K562 (cell line): ENCODE measurements around the gene PLD1. TPM values are rescaled to one million over a fixed set of nuclear protein-coding genes. Genes with fewer than 3 reads are reported as not detected.

Experiments used
- AFF1 ChIP-seq, 2 experiments: fragments of 450-650 bp; IDR thresholded peaks; 2 replicates each; pipeline ENCODE4 v1.6.1; 2018; ENCODE audit warnings: mild to moderate bottlenecking in 2 of 2, low read depth in 1 of 2; ENCODE audit not compliant: partially characterized antibody in 2 of 2
- C11orf30 ChIP-seq: fragments of 450-650 bp; IDR thresholded peaks from 2 replicates; pipeline ENCODE4 v1.6.1; 2016; ENCODE audit warnings: low read depth, mild to moderate bottlenecking
- FOXA1 ChIP-seq: fragments of 450-650 bp; IDR thresholded peaks from 2 replicates; pipeline ENCODE4 v1.6.1; 2016; ENCODE audit warnings: mild to moderate bottlenecking, borderline replicate concordance
- HDAC2 ChIP-seq: fragments of 450-650 bp; IDR thresholded peaks from 2 replicates; pipeline ENCODE4 v1.6.1; 2016; ENCODE audit warnings: mild to moderate bottlenecking
- NR3C1 ChIP-seq: sonication (generic); formaldehyde crosslinking; IDR thresholded peaks from 2 replicates; pipeline ENCODE4 v1.8.1; 2022; ENCODE audit warnings: missing genetic modification reagents
- SIX5 ChIP-seq, 2 experiments: IDR thresholded peaks; 2 replicates each; pipeline ENCODE4 v1.6.1; 2011; ENCODE audit warnings: low read length in 2 of 2, borderline replicate concordance in 1 of 2, low read depth in 1 of 2, mild to moderate bottlenecking in 1 of 2, moderate library complexity in 1 of 2; ENCODE audit not compliant: insufficient read depth in 1 of 2
- ZNF778 ChIP-seq: fragments of 450-650 bp; formaldehyde crosslinking; IDR thresholded peaks from 2 replicates; pipeline ENCODE4 v1.4.0; 2020; ENCODE audit warnings: mild to moderate bottlenecking, moderate library complexity
- polyA plus RNA-seq, 8 experiments: library from polyadenylated mRNA; depleted of rRNA in 4 of 8; stranded (reverse) in 5 of 8; unstranded in 3 of 8; fragments of >200 nt; fragmentation: Nextera tagmentation in 2 of 8; fragmentation: Illumina TruSeq in 1 of 8; extraction: Ambion mirVana in 2 of 8; extraction: Trizol in 1 of 8; gene quantifications; 2 replicates each; pipeline versions ENCODE4 v1.2.1 to v1.2.3, GENCODE V29; 2011 to 2014; ENCODE audit warnings: inconsistent platforms in 1 of 8, missing spikeins in 1 of 8
- total RNA-seq, 7 experiments: library from RNA; depleted of rRNA in 6 of 7; stranded (reverse); fragments of >200 nt in 6 of 7; fragmentation: Illumina TruSeq in 2 of 7; extraction: Trizol in 2 of 7; gene quantifications; 2 replicates each; pipeline versions ENCODE4 v1.2.1 to v1.2.3, GENCODE V29; 2011 to 2021; ENCODE audit warnings: low replicate concordance in 1 of 7
- TF ChIP-seq, protein P1 (sequence below): fragments of 450-650 bp; IDR thresholded peaks from 2 replicates; pipeline ENCODE4 v1.6.1; 2016; ENCODE audit warnings: mild to moderate bottlenecking, moderate library complexity
- TF ChIP-seq, protein P2 (sequence below): fragments of 200-800 bp; sonication (Bioruptor generic); IDR thresholded peaks from 2 replicates; pipeline ENCODE4 v1.6.1; 2017; ENCODE audit warnings: missing genetic modification characterization, missing compliant biosample characterization

PLD1 gene
- total and polyA plus RNA-seq, 9 of the 15 experiments (the other 6 are each of a cell fraction or from before 2014, with no cell fraction given) = 8.4 to 26.1 (median 18.6) TPM

- TF ChIP-seq, protein P1, sequence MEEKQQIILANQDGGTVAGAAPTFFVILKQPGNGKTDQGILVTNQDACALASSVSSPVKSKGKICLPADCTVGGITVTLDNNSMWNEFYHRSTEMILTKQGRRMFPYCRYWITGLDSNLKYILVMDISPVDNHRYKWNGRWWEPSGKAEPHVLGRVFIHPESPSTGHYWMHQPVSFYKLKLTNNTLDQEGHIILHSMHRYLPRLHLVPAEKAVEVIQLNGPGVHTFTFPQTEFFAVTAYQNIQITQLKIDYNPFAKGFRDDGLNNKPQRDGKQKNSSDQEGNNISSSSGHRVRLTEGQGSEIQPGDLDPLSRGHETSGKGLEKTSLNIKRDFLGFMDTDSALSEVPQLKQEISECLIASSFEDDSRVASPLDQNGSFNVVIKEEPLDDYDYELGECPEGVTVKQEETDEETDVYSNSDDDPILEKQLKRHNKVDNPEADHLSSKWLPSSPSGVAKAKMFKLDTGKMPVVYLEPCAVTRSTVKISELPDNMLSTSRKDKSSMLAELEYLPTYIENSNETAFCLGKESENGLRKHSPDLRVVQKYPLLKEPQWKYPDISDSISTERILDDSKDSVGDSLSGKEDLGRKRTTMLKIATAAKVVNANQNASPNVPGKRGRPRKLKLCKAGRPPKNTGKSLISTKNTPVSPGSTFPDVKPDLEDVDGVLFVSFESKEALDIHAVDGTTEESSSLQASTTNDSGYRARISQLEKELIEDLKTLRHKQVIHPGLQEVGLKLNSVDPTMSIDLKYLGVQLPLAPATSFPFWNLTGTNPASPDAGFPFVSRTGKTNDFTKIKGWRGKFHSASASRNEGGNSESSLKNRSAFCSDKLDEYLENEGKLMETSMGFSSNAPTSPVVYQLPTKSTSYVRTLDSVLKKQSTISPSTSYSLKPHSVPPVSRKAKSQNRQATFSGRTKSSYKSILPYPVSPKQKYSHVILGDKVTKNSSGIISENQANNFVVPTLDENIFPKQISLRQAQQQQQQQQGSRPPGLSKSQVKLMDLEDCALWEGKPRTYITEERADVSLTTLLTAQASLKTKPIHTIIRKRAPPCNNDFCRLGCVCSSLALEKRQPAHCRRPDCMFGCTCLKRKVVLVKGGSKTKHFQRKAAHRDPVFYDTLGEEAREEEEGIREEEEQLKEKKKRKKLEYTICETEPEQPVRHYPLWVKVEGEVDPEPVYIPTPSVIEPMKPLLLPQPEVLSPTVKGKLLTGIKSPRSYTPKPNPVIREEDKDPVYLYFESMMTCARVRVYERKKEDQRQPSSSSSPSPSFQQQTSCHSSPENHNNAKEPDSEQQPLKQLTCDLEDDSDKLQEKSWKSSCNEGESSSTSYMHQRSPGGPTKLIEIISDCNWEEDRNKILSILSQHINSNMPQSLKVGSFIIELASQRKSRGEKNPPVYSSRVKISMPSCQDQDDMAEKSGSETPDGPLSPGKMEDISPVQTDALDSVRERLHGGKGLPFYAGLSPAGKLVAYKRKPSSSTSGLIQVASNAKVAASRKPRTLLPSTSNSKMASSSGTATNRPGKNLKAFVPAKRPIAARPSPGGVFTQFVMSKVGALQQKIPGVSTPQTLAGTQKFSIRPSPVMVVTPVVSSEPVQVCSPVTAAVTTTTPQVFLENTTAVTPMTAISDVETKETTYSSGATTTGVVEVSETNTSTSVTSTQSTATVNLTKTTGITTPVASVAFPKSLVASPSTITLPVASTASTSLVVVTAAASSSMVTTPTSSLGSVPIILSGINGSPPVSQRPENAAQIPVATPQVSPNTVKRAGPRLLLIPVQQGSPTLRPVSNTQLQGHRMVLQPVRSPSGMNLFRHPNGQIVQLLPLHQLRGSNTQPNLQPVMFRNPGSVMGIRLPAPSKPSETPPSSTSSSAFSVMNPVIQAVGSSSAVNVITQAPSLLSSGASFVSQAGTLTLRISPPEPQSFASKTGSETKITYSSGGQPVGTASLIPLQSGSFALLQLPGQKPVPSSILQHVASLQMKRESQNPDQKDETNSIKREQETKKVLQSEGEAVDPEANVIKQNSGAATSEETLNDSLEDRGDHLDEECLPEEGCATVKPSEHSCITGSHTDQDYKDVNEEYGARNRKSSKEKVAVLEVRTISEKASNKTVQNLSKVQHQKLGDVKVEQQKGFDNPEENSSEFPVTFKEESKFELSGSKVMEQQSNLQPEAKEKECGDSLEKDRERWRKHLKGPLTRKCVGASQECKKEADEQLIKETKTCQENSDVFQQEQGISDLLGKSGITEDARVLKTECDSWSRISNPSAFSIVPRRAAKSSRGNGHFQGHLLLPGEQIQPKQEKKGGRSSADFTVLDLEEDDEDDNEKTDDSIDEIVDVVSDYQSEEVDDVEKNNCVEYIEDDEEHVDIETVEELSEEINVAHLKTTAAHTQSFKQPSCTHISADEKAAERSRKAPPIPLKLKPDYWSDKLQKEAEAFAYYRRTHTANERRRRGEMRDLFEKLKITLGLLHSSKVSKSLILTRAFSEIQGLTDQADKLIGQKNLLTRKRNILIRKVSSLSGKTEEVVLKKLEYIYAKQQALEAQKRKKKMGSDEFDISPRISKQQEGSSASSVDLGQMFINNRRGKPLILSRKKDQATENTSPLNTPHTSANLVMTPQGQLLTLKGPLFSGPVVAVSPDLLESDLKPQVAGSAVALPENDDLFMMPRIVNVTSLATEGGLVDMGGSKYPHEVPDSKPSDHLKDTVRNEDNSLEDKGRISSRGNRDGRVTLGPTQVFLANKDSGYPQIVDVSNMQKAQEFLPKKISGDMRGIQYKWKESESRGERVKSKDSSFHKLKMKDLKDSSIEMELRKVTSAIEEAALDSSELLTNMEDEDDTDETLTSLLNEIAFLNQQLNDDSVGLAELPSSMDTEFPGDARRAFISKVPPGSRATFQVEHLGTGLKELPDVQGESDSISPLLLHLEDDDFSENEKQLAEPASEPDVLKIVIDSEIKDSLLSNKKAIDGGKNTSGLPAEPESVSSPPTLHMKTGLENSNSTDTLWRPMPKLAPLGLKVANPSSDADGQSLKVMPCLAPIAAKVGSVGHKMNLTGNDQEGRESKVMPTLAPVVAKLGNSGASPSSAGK = peak; percentile 87
- no peak for TF ChIP-seq ZNF778 (CRISPR knock-in tag)
- TF ChIP-seq NR3C1 (CRISPR knock-in tag) = no peak
- no peak for TF ChIP-seq AFF1 (IDR thresholded peaks at IDR 0.05; ENCODE audit: low read depth in 1 of 2, partially characterized antibody in 2 of 2)
- TF ChIP-seq HDAC2 = no peak
- TF ChIP-seq, protein P2, sequence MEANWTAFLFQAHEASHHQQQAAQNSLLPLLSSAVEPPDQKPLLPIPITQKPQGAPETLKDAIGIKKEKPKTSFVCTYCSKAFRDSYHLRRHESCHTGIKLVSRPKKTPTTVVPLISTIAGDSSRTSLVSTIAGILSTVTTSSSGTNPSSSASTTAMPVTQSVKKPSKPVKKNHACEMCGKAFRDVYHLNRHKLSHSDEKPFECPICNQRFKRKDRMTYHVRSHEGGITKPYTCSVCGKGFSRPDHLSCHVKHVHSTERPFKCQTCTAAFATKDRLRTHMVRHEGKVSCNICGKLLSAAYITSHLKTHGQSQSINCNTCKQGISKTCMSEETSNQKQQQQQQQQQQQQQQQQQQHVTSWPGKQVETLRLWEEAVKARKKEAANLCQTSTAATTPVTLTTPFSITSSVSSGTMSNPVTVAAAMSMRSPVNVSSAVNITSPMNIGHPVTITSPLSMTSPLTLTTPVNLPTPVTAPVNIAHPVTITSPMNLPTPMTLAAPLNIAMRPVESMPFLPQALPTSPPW (CRISPR knock-in tag) = peak; percentile 93
- no peak for TF ChIP-seq C11orf30
- TF ChIP-seq FOXA1 = no peak
- TF ChIP-seq SIX5 (IDR thresholded peaks at IDR 0.05; ENCODE audit: borderline replicate concordance in 1 of 2, insufficient read depth in 1 of 2, low read depth in 1 of 2, low read length in 2 of 2) = no peak
Observed at GRCh38 chr3:171809861-171810628, at the start of gene PLD1 (continued).
